Measurements from ENCODE around the gene GCNA. TPM values are rescaled to one million over a fixed set of nuclear protein-coding genes. Genes with fewer than 3 reads are reported as not detected.

The GCNA gene
- total RNA-seq, 1 experiment from 2014 or later = 1.0 TPM

- Mint-ChIP-seq H3K4me1 (no peaks in the 10 kb centered on the region; the same call in 1 of the 2 replicates), H3K9me3 (no peaks in the 10 kb centered on the region), H3K27ac (no peak overlapping the region), H3K36me3 (no peaks in the 10 kb centered on the region), H3K27me3 (ENCODE audit: low read depth) (no peaks in the 10 kb centered on the region), H3K4me3 (no peak overlapping the region)
- TF ChIP-seq STAT6 (CRISPR knock-in tag; conservative IDR thresholded peaks at IDR 0.05; ENCODE audit: low read depth) = no peak
- no peak for TF ChIP-seq PRRX2 (CRISPR knock-in tag; IDR thresholded peaks at IDR 0.05)
- TF ChIP-seq ZNF532 (CRISPR knock-in tag; IDR thresholded peaks at IDR 0.05; ENCODE audit: borderline replicate concordance) = no peak
- TF ChIP-seq SOX15 (CRISPR knock-in tag; IDR thresholded peaks at IDR 0.05) = no peak
- no peak for TF ChIP-seq ZNF263 (CRISPR knock-in tag; IDR thresholded peaks at IDR 0.05; ENCODE audit: low read depth)
- no peak for TF ChIP-seq ZNF423 (CRISPR knock-in tag; IDR thresholded peaks at IDR 0.05)
- TF ChIP-seq PRDM15 (CRISPR knock-in tag; IDR thresholded peaks at IDR 0.05) = no peak
- no peak for TF ChIP-seq TCF7 (CRISPR knock-in tag; IDR thresholded peaks at IDR 0.05; ENCODE audit: low read depth)
- TF ChIP-seq IRF2 (CRISPR knock-in tag; IDR thresholded peaks at IDR 0.05; ENCODE audit: borderline replicate concordance, low read depth) = no peak
- TF ChIP-seq TP53 (CRISPR knock-in tag; IDR thresholded peaks at IDR 0.05) = no peak
- no peak for TF ChIP-seq ZNF671 (CRISPR knock-in tag; IDR thresholded peaks at IDR 0.05)
- no peak for TF ChIP-seq ZNF425 (CRISPR knock-in tag; conservative IDR thresholded peaks at IDR 0.05)
- TF ChIP-seq ZNF138 (CRISPR knock-in tag; conservative IDR thresholded peaks at IDR 0.05) = no peak
- ChIA-PET POLR2A (no interaction called here), CTCF (interaction anchor here (1.1 to 1.3 kb wide), 2 partner anchors 26 to 37 kb away, joined by 3 read pairs; no protein-coding TSS in a partner anchor)
- ATAC-seq (no peak), DNase-seq (ENCODE audit: low spot score) (no peak)
Measured at GRCh38 chrX:71626576-71626975, 48.3 kb downstream of the GCNA start.

All from WTC11 (cell line).